Measurements from ENCODE around the gene SCP2.

SCP2 gene

DNA sequence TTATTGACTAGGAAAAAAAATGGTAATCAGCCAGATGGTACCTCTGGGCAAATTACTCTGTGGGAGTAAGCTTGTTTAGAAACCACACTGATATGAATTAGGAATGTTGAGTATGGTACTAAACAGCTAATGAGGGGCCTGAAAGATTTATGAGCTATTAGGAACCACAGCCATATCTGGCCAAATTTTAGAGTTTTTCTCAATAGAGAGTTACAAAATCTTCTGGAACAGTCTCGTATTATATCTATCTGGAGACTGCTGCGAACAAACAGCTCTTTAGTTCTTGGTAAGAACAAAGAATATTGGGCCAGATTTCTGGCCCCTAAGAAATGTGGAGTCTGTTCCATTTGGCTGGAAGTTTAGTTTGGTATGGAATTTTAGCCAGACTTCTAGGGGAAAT is 130.1 kb downstream of the SCP2 start:
- H3K36me3 ChIP-seq (ENCODE audit: control insufficient read depth in 2 of 2, insufficient read depth in 2 of 2, low read length in 2 of 2), result peaks cover 3 to 5% of the 10 kb centered on the region in 2 donors
- H3K4me3 ChIP-seq (ENCODE audit: low read length in 2 of 2), result no peak overlapping the region
- H3K27ac ChIP-seq (ENCODE audit: low read length), result no peak overlapping the region
- H3K9me3 ChIP-seq (ENCODE audit: control insufficient read depth in 2 of 2, low read length in 2 of 2), result no peaks in the 10 kb centered on the region
- H3K4me1 ChIP-seq (ENCODE audit: control insufficient read depth, insufficient read depth, low read length), result peaks cover 12% of the 10 kb centered on the region
- H3K9ac ChIP-seq (ENCODE audit: low read length in 2 of 2), result no peak overlapping the region
- H3K27me3 ChIP-seq (ENCODE audit: control insufficient read depth in 1 of 2, insufficient read depth in 2 of 2, low read length in 2 of 2), result peaks cover 0 to 7% of the 10 kb centered on the region in 2 donors

DNA sequence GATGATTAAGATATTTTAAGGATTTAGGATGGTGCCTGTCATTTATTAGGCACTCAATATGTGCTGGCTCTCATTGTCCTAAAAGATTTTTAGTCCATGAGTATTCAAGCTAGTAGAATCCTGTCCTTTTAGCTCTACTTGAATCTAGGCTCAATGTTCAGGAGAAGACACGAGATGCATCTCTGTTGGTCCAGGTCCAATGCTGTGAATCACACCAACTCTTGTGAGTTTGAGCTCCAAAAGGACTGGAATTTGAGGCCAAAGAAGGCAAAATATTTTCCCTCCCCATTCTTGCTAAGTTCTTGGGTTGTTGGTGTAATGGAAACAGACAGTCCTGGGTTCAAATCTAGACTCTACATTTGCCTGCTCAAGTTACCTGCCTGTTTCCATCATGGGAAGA is 133.5 kb downstream of the SCP2 start:
- H3K9ac ChIP-seq (ENCODE audit: low read length in 2 of 2), result no peak overlapping the region
- H3K4me3 ChIP-seq (ENCODE audit: low read length in 2 of 2), result no peak overlapping the region
- no peaks in the 10 kb centered on the region for H3K9me3 ChIP-seq (ENCODE audit: control insufficient read depth in 2 of 2, low read length in 2 of 2)
- H3K27me3 ChIP-seq (ENCODE audit: control insufficient read depth in 1 of 2, insufficient read depth in 2 of 2, low read length in 2 of 2), result peaks cover 0 to 7% of the 10 kb centered on the region in 2 donors
- no peak overlapping the region for H3K27ac ChIP-seq (ENCODE audit: low read length)
- H3K4me1 ChIP-seq (ENCODE audit: control insufficient read depth, insufficient read depth, low read length), result peaks cover 26% of the 10 kb centered on the region
- H3K36me3 ChIP-seq (ENCODE audit: control insufficient read depth in 2 of 2, insufficient read depth in 2 of 2, low read length in 2 of 2), result no peaks in the 10 kb centered on the region

DNA sequence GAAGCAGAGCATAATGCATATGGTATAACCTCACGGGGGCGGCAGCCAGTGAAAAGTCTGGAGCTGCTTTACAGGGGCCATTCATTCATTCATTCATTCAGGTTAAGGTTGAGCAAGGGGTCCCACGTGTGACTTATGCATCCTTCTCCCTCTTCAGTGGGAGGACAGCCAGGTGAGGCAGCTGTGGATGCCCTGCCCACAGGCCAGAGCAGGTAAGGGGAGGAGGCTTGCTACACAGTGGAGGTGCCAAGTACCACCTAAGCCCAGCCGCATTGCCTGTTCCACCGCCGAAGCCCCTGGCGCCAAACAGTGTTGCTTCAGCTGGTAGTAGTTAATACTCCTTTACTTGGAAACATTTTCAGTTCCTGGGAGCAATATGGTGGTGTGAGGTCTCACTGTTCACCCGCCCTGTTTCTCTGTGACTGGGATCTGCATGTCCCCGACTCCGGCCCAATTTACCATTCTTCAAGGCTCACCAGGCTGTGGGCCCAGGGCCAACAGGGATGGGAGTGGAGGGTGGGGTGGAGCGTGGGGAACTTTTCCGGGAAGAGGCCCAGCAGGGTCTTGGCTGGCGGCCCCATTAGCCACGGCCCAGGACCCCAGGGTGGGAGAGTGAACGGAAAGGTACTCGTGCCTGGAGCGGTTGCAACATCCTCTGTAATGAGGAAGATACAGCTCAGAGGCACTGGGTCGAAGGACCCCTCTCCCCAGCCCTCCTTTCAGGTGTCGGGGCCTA is 134.2 kb downstream of the SCP2 start:
- Histone ChIP-seq H3K27me3 (ENCODE audit: control insufficient read depth in 1 of 2, insufficient read depth in 2 of 2, low read length in 2 of 2) (peaks cover 0 to 7% of the 10 kb centered on the region in 2 donors), H3K36me3 (ENCODE audit: control insufficient read depth in 2 of 2, insufficient read depth in 2 of 2, low read length in 2 of 2) (no peaks in the 10 kb centered on the region), H3K4me3 (ENCODE audit: low read length in 2 of 2) (peak overlapping the region; percentile 60 to 81), H3K4me1 (ENCODE audit: control insufficient read depth, insufficient read depth, low read length) (peaks cover 26% of the 10 kb centered on the region), H3K27ac (ENCODE audit: low read length) (peak overlapping the region; percentile 55), H3K9ac (ENCODE audit: low read length in 2 of 2) (peak overlapping the region; percentile 34 to 36), H3K9me3 (ENCODE audit: control insufficient read depth in 2 of 2, low read length in 2 of 2) (no peaks in the 10 kb centered on the region)

DNA sequence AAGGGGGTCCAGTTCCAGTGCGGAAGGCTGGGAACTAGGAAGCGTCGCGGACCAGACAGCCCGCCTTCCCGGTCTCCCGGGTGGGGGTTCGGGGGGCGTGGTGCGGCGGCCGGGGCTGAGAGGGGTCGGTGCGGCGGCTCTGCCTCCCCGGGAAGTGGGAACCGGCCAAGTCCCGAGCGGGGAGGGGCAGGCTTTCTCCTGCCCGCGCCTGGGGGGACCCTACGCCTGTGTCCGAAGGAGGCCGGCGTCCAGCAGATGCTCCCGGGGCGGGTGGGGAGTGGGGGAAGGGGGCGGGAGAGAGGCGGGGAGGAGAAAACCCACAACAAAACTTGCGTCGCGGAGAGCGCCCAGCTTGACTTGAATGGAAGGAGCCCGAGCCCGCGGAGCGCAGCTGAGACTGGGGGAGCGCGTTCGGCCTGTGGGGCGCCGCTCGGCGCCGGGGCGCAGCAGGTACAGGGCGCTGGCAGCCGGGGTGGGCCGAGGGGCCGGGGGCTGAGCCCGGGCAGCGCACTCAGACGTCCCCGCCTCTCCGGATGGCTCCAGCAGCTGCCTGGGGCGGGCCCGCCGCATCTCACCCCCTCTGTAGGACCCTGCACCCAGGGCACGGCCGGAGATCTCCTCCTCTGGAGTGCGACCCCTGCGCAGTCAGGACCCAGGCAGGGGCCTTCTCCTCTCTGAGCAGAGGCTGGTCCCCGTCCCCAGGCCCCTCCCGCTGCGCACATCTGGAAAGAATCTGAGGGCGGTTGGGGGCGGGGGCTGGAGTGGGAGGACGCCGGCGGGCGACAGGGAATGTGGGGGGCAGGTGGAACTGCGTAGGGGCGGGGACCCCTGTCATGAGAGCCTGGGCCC is 135.0 kb downstream of the SCP2 start, which contains the start of gene PODN:
Gene PODN (plus strand): TSS at position 355 of the 849 bp plus-strand sequence. CDS start 7,643 bp downstream, outside the sequence.
- peaks cover 0 to 7% of the 10 kb centered on the region in 2 donors for H3K27me3 ChIP-seq (ENCODE audit: control insufficient read depth in 1 of 2, insufficient read depth in 2 of 2, low read length in 2 of 2)
- H3K36me3 ChIP-seq (ENCODE audit: control insufficient read depth in 2 of 2, insufficient read depth in 2 of 2, low read length in 2 of 2), result no peaks in the 10 kb centered on the region
- H3K27ac ChIP-seq (ENCODE audit: low read length), result peak within 1 kb of the TSS; percentile 60
- peaks cover 28% of the 10 kb centered on the region for H3K4me1 ChIP-seq (ENCODE audit: control insufficient read depth, insufficient read depth, low read length)
- peak within 1 kb of the TSS; percentile 60 to 81 for H3K4me3 ChIP-seq (ENCODE audit: low read length in 2 of 2)
- peak within 1 kb of the TSS; percentile 66 to 75 for H3K9ac ChIP-seq (ENCODE audit: low read length in 2 of 2)
- no peaks in the 10 kb centered on the region for H3K9me3 ChIP-seq (ENCODE audit: control insufficient read depth in 2 of 2, low read length in 2 of 2)

DNA sequence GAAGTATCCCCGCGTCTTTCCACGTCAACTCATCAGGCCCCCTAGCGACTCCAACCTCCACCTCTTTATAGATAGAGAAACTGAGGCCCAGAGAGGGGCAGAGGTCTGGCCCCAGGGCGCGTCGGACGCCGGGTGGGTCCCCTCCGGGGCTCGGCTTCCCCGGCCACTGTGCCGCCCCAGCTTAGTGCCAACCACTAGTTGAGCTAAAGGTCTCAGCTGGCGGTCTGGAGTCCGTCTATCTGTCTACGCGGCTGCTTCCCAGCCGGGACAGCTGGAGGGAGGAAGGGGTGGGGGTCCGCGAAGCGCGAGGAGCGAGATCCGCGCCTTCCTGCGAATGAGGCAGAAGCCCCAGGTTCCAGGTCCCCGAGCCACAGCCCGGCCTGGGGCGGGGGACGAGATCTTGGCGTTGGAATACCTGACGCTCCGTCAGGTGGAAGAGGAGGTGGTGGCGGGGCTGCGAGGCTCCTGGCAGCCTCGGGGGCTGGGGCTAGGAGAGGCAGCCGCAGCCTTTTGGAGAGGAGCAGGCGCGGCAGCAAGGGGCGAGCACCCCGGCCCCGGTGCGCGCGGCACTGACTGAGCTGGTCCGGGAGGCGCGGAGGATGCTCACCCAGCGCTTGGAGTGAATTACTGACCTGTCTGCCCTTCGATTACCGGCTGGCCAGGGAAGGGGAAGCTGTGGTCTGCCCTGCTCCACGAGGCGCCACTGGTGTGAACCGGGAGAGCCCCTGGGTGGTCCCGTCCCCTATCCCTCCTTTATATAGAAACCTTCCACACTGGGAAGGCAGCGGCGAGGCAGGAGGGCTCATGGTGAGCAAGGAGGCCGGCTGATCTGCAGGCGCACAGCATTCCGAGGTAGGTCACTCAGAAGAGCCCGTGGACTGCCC is 135.9 kb downstream of the SCP2 start:
- peak overlapping the region; percentile 60 to 81 for H3K4me3 ChIP-seq (ENCODE audit: low read length in 2 of 2)
- no peaks in the 10 kb centered on the region for H3K36me3 ChIP-seq (ENCODE audit: control insufficient read depth in 2 of 2, insufficient read depth in 2 of 2, low read length in 2 of 2)
- H3K4me1 ChIP-seq (ENCODE audit: control insufficient read depth, insufficient read depth, low read length), result peaks cover 31% of the 10 kb centered on the region
- peak overlapping the region; percentile 66 to 75 for H3K9ac ChIP-seq (ENCODE audit: low read length in 2 of 2)
- H3K27ac ChIP-seq (ENCODE audit: low read length), result peak overlapping the region; percentile 60
- H3K9me3 ChIP-seq (ENCODE audit: control insufficient read depth in 2 of 2, low read length in 2 of 2), result no peaks in the 10 kb centered on the region
- peaks cover 0 to 7% of the 10 kb centered on the region in 2 donors for H3K27me3 ChIP-seq (ENCODE audit: control insufficient read depth in 1 of 2, insufficient read depth in 2 of 2, low read length in 2 of 2)

DNA sequence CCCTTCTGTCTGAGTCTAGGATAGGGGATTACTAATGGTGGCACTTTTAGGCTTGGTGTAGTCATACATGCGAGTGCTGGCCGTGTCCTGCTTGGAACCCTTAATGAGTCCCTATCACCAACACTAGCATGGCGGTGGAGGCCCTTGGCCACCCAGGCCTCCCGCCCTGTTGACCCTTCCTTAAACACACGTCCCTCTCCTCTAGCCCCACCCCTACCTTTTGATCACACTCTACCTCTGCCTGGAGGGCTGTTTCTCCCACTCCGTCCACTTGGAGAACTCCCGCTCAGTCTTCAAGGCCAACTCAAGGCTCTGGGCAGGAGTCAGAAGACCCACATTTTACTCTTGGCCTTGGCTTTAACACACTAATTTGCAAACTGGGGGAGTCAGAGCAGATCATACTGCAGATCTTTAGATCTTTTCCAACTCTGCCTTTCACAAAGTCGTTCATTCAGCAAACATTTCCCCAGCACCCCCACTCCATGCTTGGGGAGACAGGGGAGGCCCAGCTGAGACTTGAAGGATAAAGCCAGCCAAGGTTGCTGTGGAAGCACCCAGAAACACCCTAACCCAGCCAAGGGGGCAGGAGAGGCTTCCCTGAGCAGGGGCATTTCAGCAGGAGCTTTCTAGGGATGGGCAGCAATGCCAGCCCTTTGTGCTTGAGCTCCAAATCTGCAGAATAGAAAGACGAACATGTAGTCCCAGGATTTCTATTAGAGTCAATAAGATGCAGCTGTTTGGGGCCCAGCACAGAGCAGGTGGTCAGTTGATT is 136.9 kb downstream of the SCP2 start:
- H3K9me3 ChIP-seq (ENCODE audit: control insufficient read depth in 2 of 2, low read length in 2 of 2), result no peaks in the 10 kb centered on the region
- H3K4me1 ChIP-seq (ENCODE audit: control insufficient read depth, insufficient read depth, low read length), result peaks cover 34% of the 10 kb centered on the region
- H3K27me3 ChIP-seq (ENCODE audit: control insufficient read depth in 1 of 2, insufficient read depth in 2 of 2, low read length in 2 of 2), result peaks cover 0 to 7% of the 10 kb centered on the region in 2 donors
- peak overlapping the region; percentile 60 for H3K27ac ChIP-seq (ENCODE audit: low read length)
- no peak overlapping the region for H3K9ac ChIP-seq (ENCODE audit: low read length in 2 of 2)
- H3K4me3 ChIP-seq (ENCODE audit: low read length in 2 of 2), result peak overlapping the region; percentile 60 to 81
- H3K36me3 ChIP-seq (ENCODE audit: control insufficient read depth in 2 of 2, insufficient read depth in 2 of 2, low read length in 2 of 2), result no peaks in the 10 kb centered on the region

DNA sequence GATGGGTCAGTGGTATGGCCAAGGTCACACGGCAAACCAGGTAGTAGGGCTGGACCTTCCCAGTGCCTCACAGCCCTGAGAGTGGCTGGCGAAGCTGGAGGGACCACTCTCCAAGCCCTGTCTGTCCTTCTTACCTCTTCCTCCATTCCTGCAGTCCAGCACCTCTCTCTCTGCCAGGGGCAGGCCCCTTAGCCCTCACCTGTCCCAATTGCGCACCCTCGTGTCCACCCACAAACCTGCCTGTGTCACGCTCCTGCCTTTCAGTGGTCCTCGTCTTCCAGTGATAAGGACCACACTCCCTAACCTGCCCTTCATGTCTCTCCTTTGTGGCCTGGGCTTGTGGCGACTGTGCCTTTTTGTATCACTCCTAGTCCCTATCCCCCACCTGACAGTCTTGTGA is 138.3 kb downstream of the SCP2 start:
- H3K27ac ChIP-seq (ENCODE audit: low read length), result no peak overlapping the region
- peak overlapping the region in 1 of 2 donors; percentile 35 for H3K4me3 ChIP-seq (ENCODE audit: low read length in 2 of 2)

DNA sequence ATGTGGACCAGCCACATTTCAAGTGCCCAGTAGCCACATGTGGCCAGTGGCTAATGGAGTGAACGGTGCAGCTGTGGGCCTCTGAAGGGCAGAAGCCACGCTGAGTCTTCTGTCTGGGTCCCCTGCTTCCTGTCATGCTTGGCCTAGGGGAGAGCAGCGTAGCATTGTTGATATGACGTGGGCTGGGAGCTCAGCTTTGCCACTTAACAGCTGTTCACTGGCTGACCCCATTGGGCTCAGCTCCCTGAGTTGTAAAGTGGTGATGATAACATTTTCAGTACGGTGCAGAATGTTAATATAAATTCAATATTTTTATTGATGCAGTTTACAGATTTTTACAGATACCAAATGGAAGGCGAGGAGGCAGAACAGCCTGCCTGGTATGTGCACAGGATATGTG is 139.4 kb downstream of the SCP2 start:
- Histone ChIP-seq H3K36me3 (ENCODE audit: control insufficient read depth in 2 of 2, insufficient read depth in 2 of 2, low read length in 2 of 2) (peaks cover 5 to 7% of the 10 kb centered on the region in 2 donors), H3K27me3 (ENCODE audit: control insufficient read depth in 1 of 2, insufficient read depth in 2 of 2, low read length in 2 of 2) (peaks cover 0 to 2% of the 10 kb centered on the region in 2 donors), H3K9ac (ENCODE audit: low read length in 2 of 2) (no peak overlapping the region), H3K4me1 (ENCODE audit: control insufficient read depth, insufficient read depth, low read length) (peaks cover 25% of the 10 kb centered on the region), H3K27ac (ENCODE audit: low read length) (no peak overlapping the region), H3K9me3 (ENCODE audit: control insufficient read depth in 2 of 2, low read length in 2 of 2) (no peaks in the 10 kb centered on the region), H3K4me3 (ENCODE audit: low read length in 2 of 2) (no peak overlapping the region)

More for the DNA sequence above, 138.3 kb downstream of the SCP2 start:
- H3K27me3 ChIP-seq (ENCODE audit: control insufficient read depth in 1 of 2, insufficient read depth in 2 of 2, low read length in 2 of 2), result peaks cover 0 to 7% of the 10 kb centered on the region in 2 donors
- H3K36me3 ChIP-seq (ENCODE audit: control insufficient read depth in 2 of 2, insufficient read depth in 2 of 2, low read length in 2 of 2), result peaks cover 1 to 3% of the 10 kb centered on the region in 2 donors
- H3K9me3 ChIP-seq (ENCODE audit: control insufficient read depth in 2 of 2, low read length in 2 of 2), result no peaks in the 10 kb centered on the region
- H3K4me1 ChIP-seq (ENCODE audit: control insufficient read depth, insufficient read depth, low read length), result peaks cover 34% of the 10 kb centered on the region
- no peak overlapping the region for H3K9ac ChIP-seq (ENCODE audit: low read length in 2 of 2)

DNA sequence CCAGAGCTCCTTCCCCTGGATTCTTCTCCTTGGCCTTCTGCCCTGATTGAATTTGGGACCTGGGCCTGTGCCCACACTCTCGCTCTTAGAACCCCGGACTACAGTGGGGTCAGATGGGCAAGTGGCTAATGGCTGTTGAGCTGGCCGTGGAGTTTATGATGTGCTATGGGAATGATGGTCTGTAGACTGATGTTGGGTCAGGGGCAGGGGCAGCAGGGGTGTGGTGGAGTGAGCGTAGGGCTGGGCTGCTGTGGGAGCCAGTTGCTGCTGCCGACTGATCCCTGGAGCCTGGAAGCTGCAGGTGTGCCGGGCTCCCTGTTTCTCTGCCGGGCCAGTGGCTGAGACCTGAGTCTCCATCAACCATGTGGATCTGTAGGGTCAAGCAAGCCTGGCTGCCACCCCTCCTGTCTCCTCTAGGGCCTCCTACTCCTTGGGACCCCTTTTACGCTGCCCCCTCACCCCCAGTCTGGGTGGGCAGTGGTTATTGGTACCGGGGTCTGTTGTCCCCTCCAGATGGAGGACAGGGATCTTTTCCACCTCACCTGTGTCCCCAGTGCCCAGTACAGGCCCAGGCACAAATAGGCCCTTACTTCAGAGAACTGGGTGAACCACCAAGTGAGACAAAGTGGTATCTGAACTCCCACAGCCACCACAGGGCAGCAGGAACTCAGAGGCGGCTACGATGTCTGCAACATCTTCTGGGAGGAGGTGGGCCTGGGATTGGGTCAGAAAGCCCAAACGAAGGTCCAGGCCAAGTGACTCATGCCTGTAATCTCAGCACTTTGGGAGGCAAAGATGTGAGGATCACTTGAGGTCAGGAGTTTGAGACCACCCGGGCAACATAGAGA is 140.0 kb downstream of the SCP2 start:
- no peaks in the 10 kb centered on the region for H3K27me3 ChIP-seq (ENCODE audit: control insufficient read depth in 1 of 2, insufficient read depth in 2 of 2, low read length in 2 of 2)
- H3K4me1 ChIP-seq (ENCODE audit: control insufficient read depth, insufficient read depth, low read length), result peaks cover 22% of the 10 kb centered on the region
- H3K36me3 ChIP-seq (ENCODE audit: control insufficient read depth in 2 of 2, insufficient read depth in 2 of 2, low read length in 2 of 2), result peaks cover 5 to 7% of the 10 kb centered on the region in 2 donors
- H3K9me3 ChIP-seq (ENCODE audit: control insufficient read depth in 2 of 2, low read length in 2 of 2), result no peaks in the 10 kb centered on the region
- H3K4me3 ChIP-seq (ENCODE audit: low read length in 2 of 2), result no peak overlapping the region
- H3K9ac ChIP-seq (ENCODE audit: low read length in 2 of 2), result no peak overlapping the region
- no peak overlapping the region for H3K27ac ChIP-seq (ENCODE audit: low read length)

Measured in stomach smooth muscle (tissue), 2 donors.